SU-DHL-6 (cell line): Measurements from ENCODE around the gene ID2.

Experiments
- EZH2phosphoT487 ChIP-seq: fragments of 200-600 bp; sonication (generic), shearing (Covaris generic); conservative IDR thresholded peaks from 2 replicates; pipeline ENCODE4 v1.6.1; 2018; ENCODE audit warnings: mild to moderate bottlenecking, antibody characterized with exemption, low read length, moderate library complexity, mixed read lengths
- TF ChIP-seq, protein P1 (sequence below): fragments of 200-600 bp; sonication (generic); IDR thresholded peaks from one replicate; pipeline ENCODE4 v1.5.1; 2017; ENCODE audit warnings: antibody characterized with exemption, mild to moderate bottlenecking, low read length, moderate library complexity; ENCODE audit not compliant: insufficient read depth, poor library complexity, severe bottlenecking

DNA sequence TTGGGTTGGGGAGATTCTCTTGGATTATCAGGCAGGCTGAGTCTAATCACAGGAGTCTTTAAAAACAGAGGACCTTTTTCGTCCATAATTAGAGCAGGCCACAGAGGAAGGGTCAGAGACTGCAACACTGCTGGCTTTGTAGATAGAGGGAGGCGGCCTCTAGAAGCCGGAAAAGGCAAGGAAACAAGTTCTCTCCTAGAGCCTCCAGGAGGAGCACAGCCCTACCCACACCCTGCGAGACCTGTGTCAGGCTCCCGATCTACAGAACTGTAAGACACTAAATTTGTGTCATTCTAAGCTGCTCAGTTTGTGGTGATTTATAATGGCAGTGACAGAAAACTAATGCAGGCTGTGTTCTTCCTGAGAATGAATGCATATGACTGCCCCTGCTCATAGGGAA, 15.3 kb downstream of the ID2 start:
- TF ChIP-seq, protein P1, sequence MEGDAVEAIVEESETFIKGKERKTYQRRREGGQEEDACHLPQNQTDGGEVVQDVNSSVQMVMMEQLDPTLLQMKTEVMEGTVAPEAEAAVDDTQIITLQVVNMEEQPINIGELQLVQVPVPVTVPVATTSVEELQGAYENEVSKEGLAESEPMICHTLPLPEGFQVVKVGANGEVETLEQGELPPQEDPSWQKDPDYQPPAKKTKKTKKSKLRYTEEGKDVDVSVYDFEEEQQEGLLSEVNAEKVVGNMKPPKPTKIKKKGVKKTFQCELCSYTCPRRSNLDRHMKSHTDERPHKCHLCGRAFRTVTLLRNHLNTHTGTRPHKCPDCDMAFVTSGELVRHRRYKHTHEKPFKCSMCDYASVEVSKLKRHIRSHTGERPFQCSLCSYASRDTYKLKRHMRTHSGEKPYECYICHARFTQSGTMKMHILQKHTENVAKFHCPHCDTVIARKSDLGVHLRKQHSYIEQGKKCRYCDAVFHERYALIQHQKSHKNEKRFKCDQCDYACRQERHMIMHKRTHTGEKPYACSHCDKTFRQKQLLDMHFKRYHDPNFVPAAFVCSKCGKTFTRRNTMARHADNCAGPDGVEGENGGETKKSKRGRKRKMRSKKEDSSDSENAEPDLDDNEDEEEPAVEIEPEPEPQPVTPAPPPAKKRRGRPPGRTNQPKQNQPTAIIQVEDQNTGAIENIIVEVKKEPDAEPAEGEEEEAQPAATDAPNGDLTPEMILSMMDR: no peak
- TF ChIP-seq EZH2phosphoT487: no peak
